Transverse colon (tissue), 4 donors: Measurements from ENCODE around the gene TRAF3. TPM values are rescaled to one million over a fixed set of nuclear protein-coding genes. Genes with fewer than 3 reads are reported as not detected.

Experiments
- DNase-seq: peaks from one replicate; pipeline ENCODE4 v3.0.0-alpha.2; 2019
- H3K27ac ChIP-seq, 4 donors: fragments of 200-600 bp; sonication (generic); 2 replicates each; pipeline ENCODE4 v1.5.1; 2016 to 2018; ENCODE audit warnings: inconsistent platforms in 4 of 4
- H3K27me3 ChIP-seq: fragments of 200-600 bp; sonication (generic); 2 replicates; pipeline ENCODE4 v1.5.1; 2017; ENCODE audit warnings: inconsistent platforms
- H3K36me3 ChIP-seq, 4 donors: fragments of 200-600 bp; sonication (generic); 2 replicates each; pipeline ENCODE4 v1.5.1; 2017 to 2019; ENCODE audit warnings: inconsistent platforms in 4 of 4
- H3K4me1 ChIP-seq, 4 donors: fragments of 200-600 bp; sonication (generic); 2 replicates each; pipeline ENCODE4 v1.5.1; 2017 to 2020; ENCODE audit warnings: inconsistent platforms in 4 of 4
- H3K4me3 ChIP-seq, 4 donors: fragments of 200-600 bp; sonication (generic); 1 replicate in 1 of 4; 2 replicates in 3 of 4; pipeline versions ENCODE4 v1.5.1 to v1.6.1; 2017 to 2019; ENCODE audit warnings: inconsistent platforms in 4 of 4
- H3K9me3 ChIP-seq, 2 donors: fragments of 200-600 bp; sonication (generic); 2 replicates each; pipeline ENCODE4 v1.5.1; 2017 to 2019; ENCODE audit warnings: inconsistent platforms in 2 of 2
- CTCF ChIP-seq, 5 experiments: fragments of 200-600 bp in 3 of 5; fragments of 450-650 bp in 2 of 5; sonication (generic) in 3 of 5; IDR thresholded peaks; 1 replicate in 2 of 5; 2 replicates in 3 of 5; pipeline ENCODE4 v1.5.1; 2016 to 2017; ENCODE audit warnings: antibody characterized with exemption in 5 of 5, inconsistent platforms in 3 of 5, mild to moderate bottlenecking in 2 of 5, moderate library complexity in 1 of 5
- EP300 ChIP-seq: sonication (generic); formaldehyde crosslinking; IDR thresholded peaks from one replicate; pipeline ENCODE4 v1.6.1; 2017; ENCODE audit warnings: antibody characterized with exemption, low read depth
- POLR2A ChIP-seq: fragments of 450-650 bp; IDR thresholded peaks from one replicate; pipeline ENCODE4 v1.6.1; 2016; ENCODE audit warnings: antibody characterized with exemption, mild to moderate bottlenecking, moderate library complexity
- POLR2AphosphoS5 ChIP-seq, 3 donors: sonication (generic); formaldehyde crosslinking; IDR thresholded peaks; one replicate each; pipeline ENCODE4 v1.6.1; 2016; ENCODE audit warnings: antibody characterized with exemption in 3 of 3
- WGBS, 2 donors: methylation state at CpG; one replicate each; pipeline ENCODE4 v1.1.5; 2018; ENCODE audit warnings: low coverage in 1 of 2; 5-methylcytosine and 5-hydroxymethylcytosine counted together
- in situ Hi-C, 4 donors: fragments of 200-750 bp; cut with MboI; loops; one replicate each; pipeline versions ENCODE4 v1.15.0 to v1.15.1; 2017; ENCODE audit warnings: low sequenced_read_pairs in 3 of 4, low pct_ligation_motif_present in 1 of 4, low pct_unique_long_range_greater_than_20kb in 1 of 4
- intact Hi-C: fragments of 100-400 bp; cut with DNase I; formaldehyde crosslinking; loops from one replicate; pipeline ENCODE4 v1.15.1; 2023; ENCODE audit warnings: low total_unique reads
- total RNA-seq, 4 donors: library from RNA; depleted of rRNA; stranded (reverse); fragments of >200 nt; gene quantifications; one replicate each; pipeline ENCODE4 v1.1.0, GENCODE V29; 2016

TRAF3 gene
- total RNA-seq, 4 donors from 2014 or later, result 18.7 to 28.9 (median 25.0) TPM

- Histone ChIP-seq H3K4me1 (peaks cover 17 to 35% (median 20%) of the 10 kb centered on the region in 4 donors), H3K27ac (peak overlapping the region; percentile 11 to 60 (median 46)), H3K9me3 (no peaks in the 10 kb centered on the region), H3K36me3 (no peaks in the 10 kb centered on the region), H3K4me3 (no peak overlapping the region), H3K27me3 (no peaks in the 10 kb centered on the region)
- intact Hi-C loops (no loop called here), in situ Hi-C loops (no loop called here)
- TF ChIP-seq CTCF (IDR thresholded peaks at IDR 0.05), result no peak
- no peak for TF ChIP-seq POLR2AphosphoS5 (IDR thresholded peaks at IDR 0.05)
- no peak for TF ChIP-seq EP300
- no peak for TF ChIP-seq POLR2A
- 85% methylated on average over 4 of the region's 4 CpGs; no CpG with 5 or more reads in 1 of the 2 donors for WGBS, 2 donors
- no peak for DNase-seq
Observed at GRCh38 chr14:102807013-102807406, 29.8 kb downstream of the TRAF3 start.

GRCh38 chr14:102809870-102810269, 32.6 kb downstream of the TRAF3 start:
- H3K36me3 ChIP-seq, result no peaks in the 10 kb centered on the region
- WGBS, 2 donors, result 67 to 93% methylated on average over 2 to 3 of the region's 3 CpGs
- in situ Hi-C loops, result no loop called here
- no peak for DNase-seq
- H3K4me3 ChIP-seq, result no peak overlapping the region
- no peaks in the 10 kb centered on the region for H3K9me3 ChIP-seq
- H3K27me3 ChIP-seq, result no peaks in the 10 kb centered on the region
- intact Hi-C loops, result no loop called here
- H3K4me1 ChIP-seq, result peaks cover 17 to 33% (median 20%) of the 10 kb centered on the region in 4 donors
- TF ChIP-seq POLR2AphosphoS5 (IDR thresholded peaks at IDR 0.05), result no peak
- TF ChIP-seq EP300, result no peak
- no peak for TF ChIP-seq CTCF (IDR thresholded peaks at IDR 0.05)
- TF ChIP-seq POLR2A, result no peak
- H3K27ac ChIP-seq, result no peak overlapping the region

GRCh38 chr14:102810523-102810922, 33.3 kb downstream of the TRAF3 start:
- TF ChIP-seq EP300 (no peak), POLR2A (no peak), CTCF (IDR thresholded peaks at IDR 0.05) (no peak), POLR2AphosphoS5 (IDR thresholded peaks at IDR 0.05) (no peak)
- H3K4me1 ChIP-seq, result peaks cover 17 to 32% (median 20%) of the 10 kb centered on the region in 4 donors
- no peaks in the 10 kb centered on the region for H3K9me3 ChIP-seq
- in situ Hi-C loops (no loop called here), intact Hi-C loops (no loop called here)
- no peak overlapping the region for H3K27ac ChIP-seq
- DNase-seq, result no peak
- no peaks in the 10 kb centered on the region for H3K27me3 ChIP-seq
- H3K36me3 ChIP-seq, result no peaks in the 10 kb centered on the region
- no peak overlapping the region for H3K4me3 ChIP-seq
- 40 to 82% methylated on average over 1 to 3 of the region's 3 CpGs for WGBS, 2 donors

- TF ChIP-seq POLR2A (no peak), CTCF (IDR thresholded peaks at IDR 0.05) (no peak), POLR2AphosphoS5 (IDR thresholded peaks at IDR 0.05) (no peak), EP300 (no peak)
- Histone ChIP-seq H3K27me3 (no peaks in the 10 kb centered on the region), H3K9me3 (no peaks in the 10 kb centered on the region), H3K27ac (no peak overlapping the region), H3K36me3 (no peaks in the 10 kb centered on the region), H3K4me1 (peaks cover 14 to 29% (median 19%) of the 10 kb centered on the region in 4 donors), H3K4me3 (no peak overlapping the region)
- intact Hi-C loops, result no loop called here
- 66 to 67% methylated on average over 4 to 12 of the region's 12 CpGs for WGBS, 2 donors
- in situ Hi-C loops, result no loop called here
- DNase-seq, result no peak
Observed at GRCh38 chr14:102811254-102811963, 34.2 kb downstream of the TRAF3 start.
